Epithelial cell of esophagus (primary cell): Measurements from ENCODE around the gene AVPR1B.

ENCODE experiments used
- DNase-seq: peaks from one replicate; pipeline ENCODE4 v3.0.0; 2010; ENCODE audit warnings: low read depth
- H3K4me3 ChIP-seq: 2 replicates; pipeline ENCODE4 v1.5.1; 2011; ENCODE audit warnings: mild to moderate bottlenecking, low read length, control low read depth
- CTCF ChIP-seq: IDR thresholded peaks from 2 replicates; pipeline ENCODE4 v1.5.1; 2011; ENCODE audit warnings: low read depth, mild to moderate bottlenecking, low read length, control low read depth, inconsistent platforms; ENCODE audit not compliant: insufficient read depth; ENCODE audit errors: missing control alignments

AVPR1B gene

GRCh38 chr1:206087091-206087490 is 30.1 kb downstream of the AVPR1B start:
- no peak for DNase-seq
- TF ChIP-seq CTCF = no peak
- H3K4me3 ChIP-seq = no peak overlapping the region

GRCh38 chr1:206083750-206084149 is 33.4 kb downstream of the AVPR1B start:
- H3K4me3 ChIP-seq = no peak overlapping the region
- TF ChIP-seq CTCF = no peak
- no peak for DNase-seq

GRCh38 chr1:206082831-206083695 is 34.1 kb downstream of the AVPR1B start:
- no peak for TF ChIP-seq CTCF
- no peak for DNase-seq
- no peak overlapping the region for H3K4me3 ChIP-seq

GRCh38 chr1:206081856-206082255 is 35.3 kb downstream of the AVPR1B start:
- DNase-seq = no peak
- no peak overlapping the region for H3K4me3 ChIP-seq
- no peak for TF ChIP-seq CTCF

GRCh38 chr1:206080026-206080820 is 37.0 kb downstream of the AVPR1B start:
- no peak overlapping the region for H3K4me3 ChIP-seq
- TF ChIP-seq CTCF = no peak
- DNase-seq = no peak

- DNase-seq = no peak
- no peak overlapping the region for H3K4me3 ChIP-seq
- no peak for TF ChIP-seq CTCF
These were observed 38.1 kb downstream of the AVPR1B start for GRCh38 chr1:206079135-206079534.
